Astrocyte (in vitro differentiated cells and primary cell): ENCODE data around the gene EOLA2. TPM values are rescaled to one million over a fixed set of nuclear protein-coding genes. Genes with fewer than 3 reads are reported as not detected.

ENCODE experiments used
- DNase-seq: peaks from one replicate; pipeline ENCODE4 v3.0.0-alpha.2; 2010; ENCODE audit warnings: low read depth
- FAIRE-seq: peaks from 2 replicates; lab custom pipeline; 2011; peaks lifted over from hg19 to GRCh38; lab: Jason Lieb, UNC
- H2AFZ ChIP-seq: 2 replicates; pipeline ENCODE4 v1.6.0; 2012; ENCODE audit warnings: low read depth, low read length, inconsistent platforms
- H3K27ac ChIP-seq: 2 replicates; pipeline ENCODE4 v1.5.1; 2011; ENCODE audit warnings: low read depth, low read length, inconsistent platforms
- H3K27me3 ChIP-seq: 2 replicates; pipeline ENCODE4 v1.6.0; 2011; ENCODE audit warnings: low read length, inconsistent platforms; ENCODE audit not compliant: insufficient read depth
- H3K36me3 ChIP-seq: 2 replicates; pipeline ENCODE4 v1.5.1; 2011; ENCODE audit warnings: low read length, inconsistent platforms; ENCODE audit not compliant: insufficient read depth
- H3K4me1 ChIP-seq: 2 replicates; pipeline ENCODE4 v1.5.1; 2011; ENCODE audit warnings: low read length, inconsistent platforms; ENCODE audit not compliant: insufficient read depth
- H3K4me2 ChIP-seq: 2 replicates; pipeline ENCODE4 v1.6.0; 2012; ENCODE audit warnings: low read length, inconsistent platforms
- H3K4me3 ChIP-seq: 2 replicates; pipeline ENCODE4 v1.5.1; 2011; ENCODE audit warnings: low read depth, mild to moderate bottlenecking, low read length, inconsistent platforms; ENCODE audit not compliant: insufficient read depth
- H3K79me2 ChIP-seq: 2 replicates; pipeline ENCODE4 v1.6.0; 2012; ENCODE audit warnings: mild to moderate bottlenecking, low read length, inconsistent platforms; ENCODE audit not compliant: insufficient read depth
- H3K9ac ChIP-seq: 2 replicates; pipeline ENCODE4 v1.6.0; 2012; ENCODE audit warnings: mild to moderate bottlenecking, low read length, inconsistent platforms
- H3K9me3 ChIP-seq: 2 replicates; pipeline ENCODE4 v1.5.1; 2012; ENCODE audit warnings: low read depth, mild to moderate bottlenecking, low read length, inconsistent platforms; ENCODE audit not compliant: insufficient read depth
- H4K20me1 ChIP-seq: 2 replicates; pipeline ENCODE4 v1.6.0; 2012; ENCODE audit warnings: low read length, inconsistent platforms; ENCODE audit not compliant: insufficient read depth
- H3K27ac Mint-ChIP-seq: one replicate; pipeline ENCODE4 v1.8.0; 2021; ENCODE audit warnings: mild to moderate bottlenecking, mixed read lengths; ENCODE audit not compliant: unreplicated experiment
- H3K27me3 Mint-ChIP-seq: one replicate; pipeline ENCODE4 v1.8.0; 2021; ENCODE audit warnings: low read depth, mixed read lengths; ENCODE audit not compliant: unreplicated experiment
- H3K36me3 Mint-ChIP-seq: one replicate; pipeline ENCODE4 v1.8.0; 2021; ENCODE audit warnings: low read depth, mixed read lengths; ENCODE audit not compliant: unreplicated experiment
- H3K4me1 Mint-ChIP-seq: one replicate; pipeline ENCODE4 v1.8.0; 2021; ENCODE audit warnings: low read depth, mixed read lengths; ENCODE audit not compliant: unreplicated experiment
- H3K4me3 Mint-ChIP-seq: one replicate; pipeline ENCODE4 v1.8.0; 2021; ENCODE audit warnings: mild to moderate bottlenecking, moderate library complexity, mixed read lengths; ENCODE audit not compliant: unreplicated experiment
- H3K9me3 Mint-ChIP-seq: one replicate; pipeline ENCODE4 v1.8.0; 2021; ENCODE audit warnings: mild to moderate bottlenecking, mixed read lengths; ENCODE audit not compliant: unreplicated experiment
- EZH2 ChIP-seq: IDR thresholded peaks from 2 replicates; pipeline ENCODE4 v1.6.1; 2012; ENCODE audit warnings: mild to moderate bottlenecking, low read length, inconsistent platforms; ENCODE audit not compliant: insufficient read depth
- total RNA-seq: library from RNA; stranded (reverse); gene quantifications from 2 replicates; pipeline ENCODE4 v1.2.1, GENCODE V29; 2021
- TF ChIP-seq, protein P1 (sequence below): IDR thresholded peaks from 2 replicates; pipeline ENCODE4 v1.5.1; 2011; ENCODE audit warnings: low read depth, mild to moderate bottlenecking, inconsistent platforms, low read length, moderate library complexity; ENCODE audit not compliant: insufficient read depth

EOLA2 gene
- total RNA-seq, 1 donor from 2014 or later, result 42.4 TPM

DNA sequence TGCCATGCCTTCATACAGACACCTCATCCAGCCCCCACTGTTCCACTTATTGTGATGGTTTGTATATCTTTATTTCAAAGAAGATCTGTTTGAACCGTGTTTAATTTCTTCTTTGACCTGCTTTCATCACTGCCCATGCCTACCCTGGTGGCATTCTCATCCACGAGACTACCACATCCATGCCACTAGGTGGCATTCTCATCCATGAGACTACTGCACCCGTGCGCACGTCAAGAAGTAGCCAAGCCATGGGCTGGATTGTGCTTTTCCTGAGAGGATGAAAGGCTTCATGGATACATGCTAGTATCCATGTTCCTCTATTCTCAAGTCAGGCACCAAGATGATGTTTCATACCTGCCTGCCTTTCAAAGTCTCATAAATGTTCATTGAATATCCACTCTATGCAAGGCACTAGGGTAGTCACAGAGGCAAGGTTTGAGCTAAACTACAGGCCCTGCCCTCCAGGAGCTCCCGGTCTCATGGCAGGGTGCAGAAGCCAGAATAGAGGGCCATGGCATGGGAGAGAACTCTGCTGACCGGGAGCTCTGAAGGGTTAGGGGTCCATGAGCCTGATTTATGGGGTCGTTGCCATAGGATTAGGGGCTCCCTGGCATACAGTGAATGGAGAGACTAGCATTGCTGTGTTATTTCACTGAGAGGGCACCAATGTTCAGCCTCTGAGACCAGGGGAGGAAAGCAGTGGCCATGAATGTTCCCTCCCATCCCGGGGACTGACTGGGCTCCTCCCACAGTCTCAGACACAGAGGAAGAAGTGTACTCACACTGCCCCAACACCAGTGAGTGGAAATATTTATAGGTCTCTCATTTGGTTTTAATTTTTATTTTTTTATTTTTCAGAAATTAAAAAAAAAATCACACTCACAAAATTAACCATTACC lies 24.8 kb upstream of the EOLA2 start:
- Histone ChIP-seq H3K36me3 (no peaks in the 10 kb centered on the region), H3K27me3 (no peaks in the 10 kb centered on the region), H3K79me2 (no peaks in the 10 kb centered on the region), H3K4me1 (no peaks in the 10 kb centered on the region), H3K27ac (no peak overlapping the region), H3K4me2 (no peak overlapping the region), H2AFZ (no peak overlapping the region), H4K20me1 (no peaks in the 10 kb centered on the region), H3K4me3 (no peak overlapping the region), H3K9ac (no peak overlapping the region), H3K9me3 (no peaks in the 10 kb centered on the region)
- Mint-ChIP-seq H3K9me3 (no peaks in the 10 kb centered on the region), H3K4me3 (no peak overlapping the region), H3K4me1 (peaks cover 5% of the 10 kb centered on the region), H3K27ac (peak overlapping the region; percentile 75), H3K27me3 (no peaks in the 10 kb centered on the region), H3K36me3 (no peaks in the 10 kb centered on the region)
- DNase-seq, result peak; percentile 26
- TF ChIP-seq, protein P1, sequence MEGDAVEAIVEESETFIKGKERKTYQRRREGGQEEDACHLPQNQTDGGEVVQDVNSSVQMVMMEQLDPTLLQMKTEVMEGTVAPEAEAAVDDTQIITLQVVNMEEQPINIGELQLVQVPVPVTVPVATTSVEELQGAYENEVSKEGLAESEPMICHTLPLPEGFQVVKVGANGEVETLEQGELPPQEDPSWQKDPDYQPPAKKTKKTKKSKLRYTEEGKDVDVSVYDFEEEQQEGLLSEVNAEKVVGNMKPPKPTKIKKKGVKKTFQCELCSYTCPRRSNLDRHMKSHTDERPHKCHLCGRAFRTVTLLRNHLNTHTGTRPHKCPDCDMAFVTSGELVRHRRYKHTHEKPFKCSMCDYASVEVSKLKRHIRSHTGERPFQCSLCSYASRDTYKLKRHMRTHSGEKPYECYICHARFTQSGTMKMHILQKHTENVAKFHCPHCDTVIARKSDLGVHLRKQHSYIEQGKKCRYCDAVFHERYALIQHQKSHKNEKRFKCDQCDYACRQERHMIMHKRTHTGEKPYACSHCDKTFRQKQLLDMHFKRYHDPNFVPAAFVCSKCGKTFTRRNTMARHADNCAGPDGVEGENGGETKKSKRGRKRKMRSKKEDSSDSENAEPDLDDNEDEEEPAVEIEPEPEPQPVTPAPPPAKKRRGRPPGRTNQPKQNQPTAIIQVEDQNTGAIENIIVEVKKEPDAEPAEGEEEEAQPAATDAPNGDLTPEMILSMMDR, result peak; percentile 64
- no peak for TF ChIP-seq EZH2
- peak; percentile 96 for FAIRE-seq

DNA sequence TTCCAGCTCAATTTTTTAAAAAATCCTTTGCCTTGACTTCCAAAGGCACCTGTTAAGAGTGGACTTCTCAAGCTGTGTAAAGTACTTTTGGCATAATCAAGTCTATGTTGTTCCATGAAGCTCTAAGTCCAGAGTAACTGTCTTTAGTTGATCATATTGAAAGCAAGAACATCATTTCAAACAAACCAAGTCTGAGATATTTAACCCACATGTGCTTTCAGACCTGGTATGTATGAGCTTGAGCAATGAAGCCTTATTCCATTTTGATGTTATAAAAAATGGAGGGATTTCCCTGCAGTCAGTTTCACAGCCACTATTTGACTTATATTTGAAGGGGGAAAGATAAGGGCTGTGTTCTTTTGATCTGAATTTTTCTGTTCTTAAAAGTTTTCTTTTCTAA lies 23.7 kb upstream of the EOLA2 start:
- TF ChIP-seq, protein P1, result no peak
- no peak for TF ChIP-seq EZH2
- Histone ChIP-seq H3K36me3 (no peaks in the 10 kb centered on the region), H3K27ac (no peak overlapping the region), H3K9me3 (no peaks in the 10 kb centered on the region), H3K79me2 (no peaks in the 10 kb centered on the region), H3K4me3 (no peak overlapping the region), H3K27me3 (no peaks in the 10 kb centered on the region), H2AFZ (no peak overlapping the region), H3K4me1 (no peaks in the 10 kb centered on the region), H3K9ac (no peak overlapping the region), H4K20me1 (no peaks in the 10 kb centered on the region), H3K4me2 (no peak overlapping the region)
- Mint-ChIP-seq H3K27me3 (no peaks in the 10 kb centered on the region), H3K4me1 (peaks cover 5% of the 10 kb centered on the region), H3K27ac (no peak overlapping the region), H3K36me3 (no peaks in the 10 kb centered on the region), H3K9me3 (no peaks in the 10 kb centered on the region), H3K4me3 (no peak overlapping the region)
- peak; percentile 92 for FAIRE-seq
- no peak for DNase-seq

DNA sequence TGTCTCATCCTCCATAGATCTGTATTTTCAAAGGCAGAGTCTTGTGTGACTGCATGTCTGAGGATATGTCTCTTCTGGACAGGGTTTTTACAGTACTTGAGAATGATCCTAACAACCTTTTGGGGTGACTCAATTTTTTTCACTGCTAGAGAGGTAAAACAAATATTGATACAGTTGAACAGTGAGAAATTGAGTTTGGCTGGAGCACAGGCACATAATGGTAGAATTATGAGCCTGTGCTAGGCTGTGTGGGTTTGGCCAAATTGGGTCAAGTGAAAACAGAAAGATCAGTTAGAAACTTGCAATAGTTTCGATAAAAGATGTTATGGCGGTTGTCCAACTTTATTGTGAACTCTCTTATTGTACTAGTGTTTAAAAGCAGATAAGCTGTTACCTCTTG lies 23.3 kb upstream of the EOLA2 start:
- FAIRE-seq (peak; percentile 76), DNase-seq (no peak)
- Histone ChIP-seq H3K27ac (no peak overlapping the region), H2AFZ (no peak overlapping the region), H3K4me3 (no peak overlapping the region), H3K9ac (no peak overlapping the region), H3K27me3 (no peaks in the 10 kb centered on the region), H4K20me1 (no peaks in the 10 kb centered on the region), H3K79me2 (no peaks in the 10 kb centered on the region), H3K9me3 (no peaks in the 10 kb centered on the region), H3K4me2 (no peak overlapping the region), H3K4me1 (no peaks in the 10 kb centered on the region), H3K36me3 (no peaks in the 10 kb centered on the region)
- Mint-ChIP-seq H3K9me3 (no peaks in the 10 kb centered on the region), H3K4me3 (no peak overlapping the region), H3K27me3 (no peaks in the 10 kb centered on the region), H3K36me3 (no peaks in the 10 kb centered on the region), H3K4me1 (peaks cover 5% of the 10 kb centered on the region), H3K27ac (no peak overlapping the region)
- no peak for TF ChIP-seq EZH2
- TF ChIP-seq, protein P1, result no peak
